ENCODE measurements around the gene ALG12. TPM values are rescaled to one million over a fixed set of nuclear protein-coding genes. Genes with fewer than 3 reads are reported as not detected.

The ALG12 gene
- total RNA-seq, 1 donor from 2014 or later = 20.6 TPM

DNA sequence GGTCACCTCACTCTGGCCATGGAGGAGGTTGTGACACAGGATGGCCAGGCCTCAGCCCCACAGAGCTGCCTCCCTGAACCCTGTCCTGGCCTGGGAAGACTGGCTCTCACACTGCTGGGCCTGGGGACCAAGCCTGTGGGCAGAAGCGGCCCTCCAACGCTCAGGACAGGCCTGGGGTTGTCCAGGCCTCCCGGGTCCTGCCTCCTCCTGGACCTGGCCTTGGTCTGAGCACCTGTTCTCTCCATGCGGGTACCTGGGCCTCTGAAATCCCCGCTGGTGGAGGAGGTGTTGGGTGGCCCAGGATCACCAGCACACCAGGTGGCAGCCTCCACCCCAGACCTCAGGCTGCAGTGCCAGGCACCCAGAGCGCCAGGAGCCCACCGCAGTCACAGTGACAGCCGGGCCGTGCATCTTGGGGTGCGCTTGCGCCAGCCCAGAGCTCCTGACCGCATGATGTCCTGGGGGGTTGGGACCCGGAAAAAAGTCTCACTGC, 26.2 kb upstream of the ALG12 start:
- Mint-ChIP-seq H3K9me3 (ENCODE audit: low read depth) (no peaks in the 10 kb centered on the region), H3K27me3 (ENCODE audit: low read depth) (no peaks in the 10 kb centered on the region), H3K27ac (ENCODE audit: unreplicated experiment) (no peak overlapping the region), H3K4me3 (ENCODE audit: unreplicated experiment) (no peak overlapping the region), H3K4me1 (ENCODE audit: low read depth) (no peaks in the 10 kb centered on the region), H3K36me3 (ENCODE audit: low read depth) (no peaks in the 10 kb centered on the region)
- TF ChIP-seq, protein P1, sequence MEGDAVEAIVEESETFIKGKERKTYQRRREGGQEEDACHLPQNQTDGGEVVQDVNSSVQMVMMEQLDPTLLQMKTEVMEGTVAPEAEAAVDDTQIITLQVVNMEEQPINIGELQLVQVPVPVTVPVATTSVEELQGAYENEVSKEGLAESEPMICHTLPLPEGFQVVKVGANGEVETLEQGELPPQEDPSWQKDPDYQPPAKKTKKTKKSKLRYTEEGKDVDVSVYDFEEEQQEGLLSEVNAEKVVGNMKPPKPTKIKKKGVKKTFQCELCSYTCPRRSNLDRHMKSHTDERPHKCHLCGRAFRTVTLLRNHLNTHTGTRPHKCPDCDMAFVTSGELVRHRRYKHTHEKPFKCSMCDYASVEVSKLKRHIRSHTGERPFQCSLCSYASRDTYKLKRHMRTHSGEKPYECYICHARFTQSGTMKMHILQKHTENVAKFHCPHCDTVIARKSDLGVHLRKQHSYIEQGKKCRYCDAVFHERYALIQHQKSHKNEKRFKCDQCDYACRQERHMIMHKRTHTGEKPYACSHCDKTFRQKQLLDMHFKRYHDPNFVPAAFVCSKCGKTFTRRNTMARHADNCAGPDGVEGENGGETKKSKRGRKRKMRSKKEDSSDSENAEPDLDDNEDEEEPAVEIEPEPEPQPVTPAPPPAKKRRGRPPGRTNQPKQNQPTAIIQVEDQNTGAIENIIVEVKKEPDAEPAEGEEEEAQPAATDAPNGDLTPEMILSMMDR (IDR thresholded peaks at IDR 0.05) = no peak
- no peak for DNase-seq (ENCODE audit: low spot score)

DNA sequence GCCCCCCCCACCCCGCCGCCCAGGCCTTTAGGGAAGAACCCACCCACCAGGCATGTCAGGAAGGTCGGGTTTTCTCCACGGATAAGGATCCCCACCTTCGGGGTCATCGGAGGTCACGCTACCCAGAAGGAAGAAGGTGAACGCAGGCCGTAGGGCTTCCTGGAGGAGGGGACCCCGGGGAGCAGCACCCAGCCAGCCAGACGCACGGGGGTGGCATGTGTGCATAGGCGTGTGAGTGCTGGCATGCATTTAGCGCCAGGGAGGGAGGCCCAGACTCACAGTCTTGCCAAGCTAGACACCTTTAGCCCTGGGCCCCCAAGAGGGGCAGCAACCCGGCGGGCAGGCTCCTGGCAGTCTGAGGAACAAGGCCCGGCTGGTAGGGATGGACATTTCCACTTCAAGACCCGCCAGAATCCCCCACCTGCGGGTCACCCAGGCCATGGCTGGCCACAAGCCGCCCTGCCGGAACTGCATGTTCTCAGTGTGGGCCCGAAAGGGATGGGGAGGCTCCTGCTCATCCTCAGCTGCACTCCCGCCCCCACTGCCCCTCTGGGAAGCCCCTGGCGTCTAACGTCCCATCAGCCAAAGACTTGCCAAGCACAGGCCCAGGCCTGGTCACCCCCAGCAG, 25.6 kb upstream of the ALG12 start:
- peak overlapping the region; percentile 36 for H3K27ac Mint-ChIP-seq (ENCODE audit: unreplicated experiment)
- no peak for DNase-seq (ENCODE audit: low spot score)
- H3K9me3 Mint-ChIP-seq (ENCODE audit: low read depth) = no peaks in the 10 kb centered on the region
- no peaks in the 10 kb centered on the region for H3K36me3 Mint-ChIP-seq (ENCODE audit: low read depth)
- no peaks in the 10 kb centered on the region for H3K4me1 Mint-ChIP-seq (ENCODE audit: low read depth)
- TF ChIP-seq, protein P1 (IDR thresholded peaks at IDR 0.05) = no peak
- H3K4me3 Mint-ChIP-seq (ENCODE audit: unreplicated experiment) = no peak overlapping the region
- H3K27me3 Mint-ChIP-seq (ENCODE audit: low read depth) = no peaks in the 10 kb centered on the region

DNA sequence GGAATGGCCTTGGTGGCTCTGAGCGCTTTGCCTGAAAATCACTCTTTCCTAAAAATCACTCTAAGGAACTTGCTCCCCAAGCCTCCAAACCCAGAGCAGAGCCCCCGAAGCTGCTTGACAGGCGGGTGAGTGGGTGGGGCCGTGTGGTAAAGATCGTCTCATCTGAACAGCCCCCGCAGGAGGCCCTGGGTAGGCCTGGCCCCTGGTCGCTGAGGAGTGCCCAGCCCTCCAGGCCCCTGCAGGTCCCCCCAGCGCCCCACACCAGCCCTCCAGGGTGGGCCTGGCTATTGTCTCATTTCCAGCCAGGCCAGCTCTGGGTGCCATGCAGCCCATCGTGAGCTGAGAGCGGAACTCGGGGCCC, 25.1 kb upstream of the ALG12 start:
- Mint-ChIP-seq H3K9me3 (ENCODE audit: low read depth) (no peaks in the 10 kb centered on the region), H3K4me3 (ENCODE audit: unreplicated experiment) (no peak overlapping the region), H3K36me3 (ENCODE audit: low read depth) (no peaks in the 10 kb centered on the region), H3K4me1 (ENCODE audit: low read depth) (no peaks in the 10 kb centered on the region), H3K27me3 (ENCODE audit: low read depth) (no peaks in the 10 kb centered on the region), H3K27ac (ENCODE audit: unreplicated experiment) (no peak overlapping the region)
- TF ChIP-seq, protein P1 (IDR thresholded peaks at IDR 0.05) = no peak
- DNase-seq (ENCODE audit: low spot score) = no peak

DNA sequence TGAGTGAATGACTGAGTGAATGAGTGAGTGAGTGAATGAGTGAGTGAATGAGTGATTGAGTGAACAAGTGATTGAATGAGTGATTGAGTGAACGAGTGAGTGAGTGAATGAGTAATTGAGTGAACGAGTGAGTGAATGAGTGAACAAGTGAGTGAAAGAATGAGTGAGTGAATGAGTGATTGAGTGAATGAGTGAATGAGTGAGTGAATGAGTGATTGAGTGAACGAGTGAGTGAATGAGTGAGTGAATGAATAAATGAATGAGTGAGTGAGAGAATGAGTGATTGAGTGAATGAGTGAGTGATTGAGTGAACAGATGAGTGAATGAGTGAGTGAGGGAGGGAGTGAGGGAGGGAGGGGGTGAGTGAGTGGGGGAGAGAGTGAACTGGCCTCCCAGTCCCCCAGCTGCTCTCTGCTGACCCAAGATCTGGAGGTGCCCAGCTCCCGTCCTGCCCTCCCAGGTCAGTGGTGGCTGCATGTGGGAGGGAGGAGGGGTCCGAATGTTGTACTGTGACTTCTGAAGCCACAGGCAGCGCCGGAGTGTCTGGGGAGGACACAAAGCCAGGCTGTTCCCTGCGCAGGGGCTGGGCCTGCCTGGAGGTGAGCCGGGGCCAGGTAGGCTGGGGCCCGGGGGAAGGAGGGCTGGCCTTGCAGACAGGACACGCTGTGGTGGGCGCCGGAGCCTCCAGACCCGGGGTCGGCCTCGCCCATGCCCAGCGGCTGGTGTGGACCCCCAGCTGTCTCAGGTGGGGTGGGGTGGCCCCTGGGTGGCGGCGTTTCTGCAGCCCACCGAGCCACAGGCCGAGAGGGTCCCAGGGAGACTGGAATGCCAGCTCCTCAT, 24.5 kb upstream of the ALG12 start:
- DNase-seq (ENCODE audit: low spot score) = no peak
- no peaks in the 10 kb centered on the region for H3K36me3 Mint-ChIP-seq (ENCODE audit: low read depth)
- no peaks in the 10 kb centered on the region for H3K9me3 Mint-ChIP-seq (ENCODE audit: low read depth)
- peaks cover 4% of the 10 kb centered on the region for H3K4me1 Mint-ChIP-seq (ENCODE audit: low read depth)
- no peaks in the 10 kb centered on the region for H3K27me3 Mint-ChIP-seq (ENCODE audit: low read depth)
- TF ChIP-seq, protein P1 (IDR thresholded peaks at IDR 0.05) = no peak
- H3K4me3 Mint-ChIP-seq (ENCODE audit: unreplicated experiment) = no peak overlapping the region
- no peak overlapping the region for H3K27ac Mint-ChIP-seq (ENCODE audit: unreplicated experiment)

DNA sequence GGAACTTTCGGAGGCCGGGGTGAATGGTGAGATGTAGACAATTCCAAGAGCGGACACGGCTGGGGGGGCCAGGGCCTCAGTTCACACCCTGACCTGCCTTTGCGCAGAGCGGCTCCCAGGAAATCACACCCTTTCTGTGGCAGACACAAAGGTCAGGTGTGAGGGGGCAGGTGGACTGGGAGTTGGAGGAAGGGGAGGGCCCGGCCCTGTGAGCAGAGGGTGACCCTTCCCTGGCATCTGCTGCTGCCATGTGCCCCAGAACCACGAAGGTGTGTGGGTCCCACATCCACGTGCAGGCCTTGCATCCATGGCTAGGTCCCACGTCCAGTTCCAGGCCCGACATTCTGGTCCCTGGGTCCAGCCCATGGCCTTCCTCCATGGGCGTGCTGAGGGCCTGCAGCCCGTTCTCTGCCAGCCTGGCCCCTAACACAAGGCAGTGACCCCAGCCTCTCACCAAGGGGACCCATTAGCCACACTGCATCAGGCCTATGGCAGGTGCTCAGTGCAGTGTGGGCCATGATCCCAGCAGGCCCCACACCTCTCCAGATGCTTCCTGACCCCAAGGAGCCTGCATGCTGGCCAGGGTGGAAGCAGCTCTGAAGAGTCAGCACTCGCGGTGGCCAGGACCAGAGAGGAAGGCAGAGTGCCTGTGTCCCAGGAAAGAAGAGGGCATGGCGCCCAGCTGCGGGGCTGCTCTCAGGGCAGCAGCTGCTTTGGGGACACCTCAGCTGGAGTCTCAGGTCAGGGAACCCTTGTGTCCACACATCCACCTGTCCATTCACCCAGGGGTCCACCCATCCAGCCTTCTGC, 23.5 kb upstream of the ALG12 start:
- Mint-ChIP-seq H3K27me3 (ENCODE audit: low read depth) (no peaks in the 10 kb centered on the region), H3K4me3 (ENCODE audit: unreplicated experiment) (no peak overlapping the region), H3K36me3 (ENCODE audit: low read depth) (no peaks in the 10 kb centered on the region), H3K4me1 (ENCODE audit: low read depth) (peaks cover 11% of the 10 kb centered on the region), H3K27ac (ENCODE audit: unreplicated experiment) (no peak overlapping the region), H3K9me3 (ENCODE audit: low read depth) (no peaks in the 10 kb centered on the region)
- DNase-seq (ENCODE audit: low spot score) = no peak
- TF ChIP-seq, protein P1 (IDR thresholded peaks at IDR 0.05) = no peak
